Esophagus muscularis mucosa (tissue), 4 donors: Measurements from ENCODE around the gene SCAND1. TPM values are rescaled to one million over a fixed set of nuclear protein-coding genes. Genes with fewer than 3 reads are reported as not detected.

Experiments used
- DNase-seq: peaks from one replicate; pipeline ENCODE4 v3.0.0-alpha.2; 2017; ENCODE audit errors: extremely low spot score
- H3K27ac ChIP-seq, 4 donors: fragments of 200-600 bp; sonication (generic); replicated peaks in 1 of 4; 1 replicate in 3 of 4; 2 replicates in 1 of 4; pipeline ENCODE4 v1.5.1; 2016 to 2019; ENCODE audit warnings: mild to moderate bottlenecking in 1 of 4
- H3K27me3 ChIP-seq, 4 donors: fragments of 200-600 bp; sonication (generic); one replicate each; pipeline versions ENCODE4 v1.5.1 to v1.6.0; 2016 to 2019
- H3K36me3 ChIP-seq, 4 donors: fragments of 200-600 bp; sonication (generic); one replicate each; pipeline ENCODE4 v1.5.1; 2016 to 2019
- H3K4me1 ChIP-seq, 4 donors: fragments of 200-600 bp; sonication (generic); one replicate each; pipeline ENCODE4 v1.5.1; 2016 to 2019
- H3K4me3 ChIP-seq, 4 donors: fragments of 200-600 bp; sonication (generic); 1 replicate in 2 of 4; 2 replicates in 2 of 4; pipeline ENCODE4 v1.5.1; 2016 to 2019; ENCODE audit warnings: mild to moderate bottlenecking in 4 of 4, moderate library complexity in 1 of 4
- H3K9me3 ChIP-seq, 4 donors: fragments of 200-600 bp; sonication (generic); 1 replicate in 3 of 4; 2 replicates in 1 of 4; pipeline ENCODE4 v1.5.1; 2016 to 2019
- CTCF ChIP-seq, 3 experiments: fragments of 200-600 bp in 2 of 3; fragments of 450-650 bp in 1 of 3; sonication (generic) in 2 of 3; IDR thresholded peaks; one replicate each; pipeline ENCODE4 v1.5.1; 2017 to 2019; ENCODE audit warnings: antibody characterized with exemption in 3 of 3, mild to moderate bottlenecking in 2 of 3, moderate library complexity in 1 of 3
- EP300 ChIP-seq: sonication (generic); formaldehyde crosslinking; IDR thresholded peaks from one replicate; pipeline ENCODE4 v1.6.1; 2017; ENCODE audit warnings: antibody characterized with exemption
- POLR2A ChIP-seq: fragments of 450-650 bp; IDR thresholded peaks from one replicate; pipeline ENCODE4 v1.6.1; 2017; ENCODE audit warnings: antibody characterized with exemption, moderate library complexity, mild to moderate bottlenecking, low read depth
- POLR2AphosphoS5 ChIP-seq, 2 donors: sonication (generic); formaldehyde crosslinking; IDR thresholded peaks; one replicate each; pipeline ENCODE4 v1.6.1; 2017; ENCODE audit warnings: antibody characterized with exemption in 2 of 2
- WGBS: methylation state at CpG from one replicate; pipeline ENCODE4 v1.1.5; 2018; 5-methylcytosine and 5-hydroxymethylcytosine counted together
- intact Hi-C: fragments of 100-400 bp; cut with DNase I; formaldehyde crosslinking; loops from one replicate; pipeline ENCODE4 v1.15.1; 2023
- total RNA-seq, 4 donors: library from RNA; depleted of rRNA; stranded (reverse); fragments of >200 nt; gene quantifications; one replicate each; pipeline versions ENCODE4 v1.1.0 to v1.2.1, GENCODE V29; 2016

Gene SCAND1
- total RNA-seq, 4 donors from 2014 or later: 79.7 to 138 (median 94.2) TPM

- no peaks in the 10 kb centered on the region for H3K27me3 ChIP-seq
- H3K4me1 ChIP-seq: no peaks in the 10 kb centered on the region
- DNase-seq: no peak
- H3K9me3 ChIP-seq: no peaks in the 10 kb centered on the region
- 100% methylated on average over 2 of the region's 2 CpGs for WGBS
- no peak overlapping the region for H3K4me3 ChIP-seq
- TF ChIP-seq POLR2AphosphoS5 (IDR thresholded peaks at IDR 0.05) (no peak), EP300 (no peak), POLR2A (no peak), CTCF (IDR thresholded peaks at IDR 0.05) (no peak)
- H3K27ac ChIP-seq: no peak overlapping the region
- intact Hi-C loops: no loop called here
- peaks cover 29 to 86% (median 71%) of the 10 kb centered on the region in 4 donors for H3K36me3 ChIP-seq
Observed at GRCh38 chr20:35929301-35929700, 25.0 kb downstream of the SCAND1 start.

GRCh38 chr20:35920523-35920922, 33.8 kb downstream of the SCAND1 start:
- no peak for TF ChIP-seq EP300
- TF ChIP-seq POLR2A: no peak
- no peak for TF ChIP-seq CTCF (IDR thresholded peaks at IDR 0.05)
- no peak for TF ChIP-seq POLR2AphosphoS5 (IDR thresholded peaks at IDR 0.05)
- peaks cover 9 to 84% (median 56%) of the 10 kb centered on the region in 4 donors for H3K36me3 ChIP-seq
- H3K9me3 ChIP-seq: no peaks in the 10 kb centered on the region
- no peaks in the 10 kb centered on the region for H3K27me3 ChIP-seq
- 98% methylated on average over 3 of the region's 3 CpGs for WGBS
- no peak overlapping the region for H3K27ac ChIP-seq
- no peak for DNase-seq
- no peak overlapping the region for H3K4me3 ChIP-seq
- intact Hi-C loops: no loop called here
- H3K4me1 ChIP-seq: no peaks in the 10 kb centered on the region

- Histone ChIP-seq H3K4me1 (no peaks in the 10 kb centered on the region), H3K9me3 (no peaks in the 10 kb centered on the region), H3K27ac (no peak overlapping the region), H3K4me3 (no peak overlapping the region), H3K36me3 (peaks cover 22 to 97% (median 75%) of the 10 kb centered on the region in 4 donors), H3K27me3 (no peaks in the 10 kb centered on the region)
- WGBS: 100% methylated on average over 1 of the region's 1 CpG
- TF ChIP-seq EP300 (no peak), CTCF (IDR thresholded peaks at IDR 0.05) (no peak), POLR2A (no peak), POLR2AphosphoS5 (IDR thresholded peaks at IDR 0.05) (no peak)
- intact Hi-C loops: no loop called here
- no peak for DNase-seq
Observed at GRCh38 chr20:35918021-35918420, 36.3 kb downstream of the SCAND1 start.

GRCh38 chr20:35917077-35917476, 37.2 kb downstream of the SCAND1 start:
- H3K9me3 ChIP-seq: no peaks in the 10 kb centered on the region
- no peak overlapping the region for H3K4me3 ChIP-seq
- 76% methylated on average over 3 of the region's 3 CpGs for WGBS
- H3K4me1 ChIP-seq: no peaks in the 10 kb centered on the region
- peaks cover 25 to 100% (median 78%) of the 10 kb centered on the region in 4 donors for H3K36me3 ChIP-seq
- H3K27ac ChIP-seq: no peak overlapping the region
- H3K27me3 ChIP-seq: no peaks in the 10 kb centered on the region
- DNase-seq: no peak
- TF ChIP-seq CTCF (IDR thresholded peaks at IDR 0.05): no peak
- no peak for TF ChIP-seq POLR2AphosphoS5 (IDR thresholded peaks at IDR 0.05)
- no peak for TF ChIP-seq EP300
- TF ChIP-seq POLR2A: no peak
- intact Hi-C loops: no loop called here

GRCh38 chr20:35912881-35913280, 41.4 kb downstream of the SCAND1 start:
- intact Hi-C loops: no loop called here
- 76% methylated on average over 4 of the region's 4 CpGs for WGBS
- Histone ChIP-seq H3K4me3 (no peak overlapping the region), H3K27me3 (no peaks in the 10 kb centered on the region), H3K36me3 (peaks cover 17 to 63% (median 55%) of the 10 kb centered on the region in 4 donors), H3K4me1 (no peaks in the 10 kb centered on the region), H3K9me3 (no peaks in the 10 kb centered on the region), H3K27ac (no peak overlapping the region)
- TF ChIP-seq EP300: no peak
- no peak for TF ChIP-seq POLR2AphosphoS5 (IDR thresholded peaks at IDR 0.05)
- TF ChIP-seq POLR2A: no peak
- TF ChIP-seq CTCF (IDR thresholded peaks at IDR 0.05): no peak
- DNase-seq: no peak
